Subcutaneous abdominal adipose tissue (tissue), 5 donors: ENCODE measurements around the gene NPBWR2.
"Not testable (repeated sequence)": the region's sequence is repeated elsewhere in the genome, so short reads cannot be mapped to it uniquely, and the experiment has no call there.

Experiments
- H3K27ac ChIP-seq: one replicate; pipeline ENCODE4 v1.7.0; 2013; ENCODE audit warnings: low read depth, mild to moderate bottlenecking, inconsistent platforms, low read length, moderate library complexity
- H3K27me3 ChIP-seq, 5 donors: one replicate each; pipeline ENCODE4 v1.7.0; 2013; ENCODE audit warnings: low read length in 5 of 5, inconsistent platforms in 1 of 5; ENCODE audit not compliant: control insufficient read depth in 5 of 5, insufficient read depth in 4 of 5
- H3K36me3 ChIP-seq, 5 donors: one replicate each; pipeline ENCODE4 v1.7.0; 2013; ENCODE audit warnings: low read length in 5 of 5; ENCODE audit not compliant: control insufficient read depth in 5 of 5, insufficient read depth in 5 of 5
- H3K4me1 ChIP-seq, 5 donors: one replicate each; pipeline ENCODE4 v1.7.0; 2013; ENCODE audit warnings: low read length in 5 of 5, mild to moderate bottlenecking in 3 of 5, moderate library complexity in 1 of 5; ENCODE audit not compliant: control insufficient read depth in 5 of 5, insufficient read depth in 5 of 5
- H3K4me3 ChIP-seq, 5 donors: one replicate each; pipeline ENCODE4 v1.7.0; 2013; ENCODE audit warnings: low read length in 5 of 5, low read depth in 1 of 5
- H3K9ac ChIP-seq, 5 donors: one replicate each; pipeline ENCODE4 v1.7.0; 2013; ENCODE audit warnings: low read length in 5 of 5, mild to moderate bottlenecking in 4 of 5, moderate library complexity in 3 of 5
- H3K9me3 ChIP-seq, 5 donors: one replicate each; pipeline ENCODE4 v1.7.0; 2013; ENCODE audit warnings: low read length in 5 of 5; ENCODE audit not compliant: control insufficient read depth in 5 of 5
- donor health status: healthy.
- donor health status: healthy.
- donor health status: healthy.
- donor health status: healthy.
- donor health status: healthy.

NPBWR2 gene

DNA sequence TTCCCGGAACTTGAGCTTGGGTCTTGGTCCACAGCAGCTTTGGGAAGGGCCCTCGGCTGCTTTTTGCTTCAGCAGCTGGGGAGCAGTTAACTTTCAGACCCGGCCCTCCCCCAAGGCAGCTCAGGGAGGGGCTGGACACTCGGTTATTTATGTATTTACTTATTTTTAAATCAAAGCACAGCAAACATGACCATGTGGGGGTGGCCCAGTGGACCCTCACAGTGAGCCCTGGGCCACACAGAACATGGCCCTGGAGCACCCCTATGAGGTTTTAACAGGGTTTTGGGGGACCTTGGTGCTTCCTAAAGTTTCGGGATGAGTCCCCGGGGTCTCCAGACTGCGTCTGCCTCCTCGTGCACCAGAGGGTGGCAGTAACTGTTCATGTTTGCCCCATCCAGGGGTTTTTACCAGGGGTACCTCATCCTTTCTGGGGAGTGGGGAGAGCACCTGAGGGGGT lies 26.6 kb upstream of the NPBWR2 start:
- no peak overlapping the region for H3K9ac ChIP-seq
- peaks cover 8 to 16% (median 11%) of the 10 kb centered on the region in 5 donors for H3K27me3 ChIP-seq
- H3K4me3 ChIP-seq, result no peak overlapping the region

DNA sequence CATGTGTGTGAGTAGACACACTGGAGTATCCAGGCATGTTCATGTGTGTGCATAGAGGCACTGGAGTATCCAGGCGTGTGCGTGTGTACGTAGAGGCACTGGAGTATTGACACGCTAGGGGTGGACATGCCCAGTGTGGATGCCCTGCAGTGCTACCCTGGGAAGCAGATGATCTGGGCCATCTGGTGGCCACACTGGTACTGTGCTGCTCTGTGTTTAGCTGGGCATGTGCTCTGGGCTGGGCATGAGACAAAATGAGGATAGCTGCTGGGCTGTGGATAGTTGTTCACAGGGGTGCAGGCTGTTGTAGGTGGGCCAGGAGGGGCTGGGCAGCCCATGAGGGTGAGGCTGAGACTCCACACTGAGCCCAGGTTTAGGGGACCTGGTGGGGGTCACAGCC lies 24.0 kb upstream of the NPBWR2 start:
- no peaks in the 10 kb centered on the region for H3K4me1 ChIP-seq
- H3K4me3 ChIP-seq, result no peak overlapping the region
- peaks cover 9 to 14% (median 12%) of the 10 kb centered on the region in 5 donors for H3K27me3 ChIP-seq
- no peaks in the 10 kb centered on the region for H3K36me3 ChIP-seq
- no peaks in the 10 kb centered on the region for H3K9me3 ChIP-seq
- H3K9ac ChIP-seq, result no peak overlapping the region
- H3K27ac ChIP-seq, result no peak overlapping the region

More for the DNA sequence above, 26.6 kb upstream of the NPBWR2 start:
- H3K9me3 ChIP-seq, result no peaks in the 10 kb centered on the region
- H3K4me1 ChIP-seq, result no peaks in the 10 kb centered on the region
- no peak overlapping the region for H3K27ac ChIP-seq
- H3K36me3 ChIP-seq, result no peaks in the 10 kb centered on the region

DNA sequence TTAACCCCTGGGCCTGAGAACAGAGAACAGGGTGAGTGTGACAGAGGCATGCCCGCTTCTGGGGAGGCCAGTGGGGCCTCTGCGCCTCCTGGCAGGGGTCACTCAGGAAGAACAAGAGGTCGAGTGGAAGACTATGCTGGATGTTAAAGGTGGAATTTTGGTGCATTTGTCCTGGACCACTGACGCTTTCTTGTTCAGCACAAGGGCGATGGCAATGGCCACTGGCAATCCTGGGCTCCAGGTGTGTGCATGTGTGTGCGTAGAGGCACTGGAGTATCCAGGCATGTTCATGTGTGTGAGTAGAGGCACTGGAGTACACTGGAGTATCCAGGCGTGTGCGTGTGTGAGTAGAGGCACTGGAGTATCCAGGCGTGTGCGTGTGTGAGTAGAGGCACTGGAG lies 23.5 kb upstream of the NPBWR2 start:
- H3K4me3 ChIP-seq, result no peak overlapping the region
- H3K9me3 ChIP-seq, result no peaks in the 10 kb centered on the region
- no peak overlapping the region for H3K27ac ChIP-seq
- H3K36me3 ChIP-seq, result no peaks in the 10 kb centered on the region
- H3K9ac ChIP-seq, result no peak overlapping the region
- peaks cover 9 to 14% (median 12%) of the 10 kb centered on the region in 5 donors for H3K27me3 ChIP-seq
- H3K4me1 ChIP-seq, result no peaks in the 10 kb centered on the region

GRCh38 chr20:64130271-64130670 lies 22.9 kb upstream of the NPBWR2 start:
- H3K4me3 ChIP-seq, result no peak overlapping the region
- peaks cover 9 to 14% (median 9%) of the 10 kb centered on the region in 5 donors for H3K27me3 ChIP-seq
- no peaks in the 10 kb centered on the region for H3K9me3 ChIP-seq
- no peak overlapping the region for H3K27ac ChIP-seq
- H3K9ac ChIP-seq, result no peak overlapping the region
- H3K4me1 ChIP-seq, result no peaks in the 10 kb centered on the region
- H3K36me3 ChIP-seq, result no peaks in the 10 kb centered on the region

- Histone ChIP-seq H3K27ac (no peak overlapping the region), H3K9ac (no peak overlapping the region), H3K36me3 (no peaks in the 10 kb centered on the region), H3K4me3 (no peak overlapping the region), H3K4me1 (no peaks in the 10 kb centered on the region), H3K27me3 (peaks cover 9 to 12% (median 9%) of the 10 kb centered on the region in 5 donors), H3K9me3 (no peaks in the 10 kb centered on the region)
Observed at GRCh38 chr20:64129146-64129782, 21.9 kb upstream of the NPBWR2 start.

- H3K9ac ChIP-seq, H3K27ac ChIP-seq, H3K9me3 ChIP-seq, H3K36me3 ChIP-seq, H3K4me1 ChIP-seq, H3K4me3 ChIP-seq: not testable (repeated sequence)
- peaks cover 5 to 15% (median 8%) of the 10 kb centered on the region in 5 donors for H3K27me3 ChIP-seq
Observed at GRCh38 chr20:64123517-64123916, 16.2 kb upstream of the NPBWR2 start.

DNA sequence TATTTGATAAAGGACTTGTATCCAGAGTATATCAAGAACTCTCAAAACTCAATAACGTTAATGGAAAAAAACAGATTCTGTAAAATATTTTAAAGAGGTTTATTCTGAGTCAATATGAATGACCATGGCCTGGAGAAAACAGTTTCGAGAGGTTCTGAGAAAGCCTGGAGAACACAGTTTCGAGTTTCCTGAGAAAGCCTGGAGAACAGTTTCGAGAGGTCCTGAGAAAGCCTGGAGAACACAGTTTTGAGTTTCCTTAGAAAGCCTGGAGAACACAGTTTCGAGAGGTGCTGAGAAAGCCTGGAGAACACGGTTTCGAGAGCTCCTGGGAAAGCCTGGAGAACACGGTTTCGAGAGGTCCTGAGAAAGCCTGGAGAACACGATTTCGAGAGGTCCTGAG lies 15.6 kb upstream of the NPBWR2 start:
- H3K27ac ChIP-seq, H3K9me3 ChIP-seq, H3K4me1 ChIP-seq, H3K36me3 ChIP-seq, H3K4me3 ChIP-seq, H3K9ac ChIP-seq: not testable (repeated sequence)
- peaks cover 5 to 15% (median 8%) of the 10 kb centered on the region in 5 donors for H3K27me3 ChIP-seq

- H3K4me1 ChIP-seq, result peaks cover 0 to 7% (median 5%) of the 10 kb centered on the region in 5 donors
- no peaks in the 10 kb centered on the region for H3K9me3 ChIP-seq
- H3K4me3 ChIP-seq, result no peak overlapping the region
- H3K36me3 ChIP-seq, result no peaks in the 10 kb centered on the region
- peaks cover 5 to 15% (median 8%) of the 10 kb centered on the region in 5 donors for H3K27me3 ChIP-seq
- no peak overlapping the region for H3K27ac ChIP-seq
- H3K9ac ChIP-seq, result no peak overlapping the region
Observed at GRCh38 chr20:64121586-64121985, 14.2 kb upstream of the NPBWR2 start.

DNA sequence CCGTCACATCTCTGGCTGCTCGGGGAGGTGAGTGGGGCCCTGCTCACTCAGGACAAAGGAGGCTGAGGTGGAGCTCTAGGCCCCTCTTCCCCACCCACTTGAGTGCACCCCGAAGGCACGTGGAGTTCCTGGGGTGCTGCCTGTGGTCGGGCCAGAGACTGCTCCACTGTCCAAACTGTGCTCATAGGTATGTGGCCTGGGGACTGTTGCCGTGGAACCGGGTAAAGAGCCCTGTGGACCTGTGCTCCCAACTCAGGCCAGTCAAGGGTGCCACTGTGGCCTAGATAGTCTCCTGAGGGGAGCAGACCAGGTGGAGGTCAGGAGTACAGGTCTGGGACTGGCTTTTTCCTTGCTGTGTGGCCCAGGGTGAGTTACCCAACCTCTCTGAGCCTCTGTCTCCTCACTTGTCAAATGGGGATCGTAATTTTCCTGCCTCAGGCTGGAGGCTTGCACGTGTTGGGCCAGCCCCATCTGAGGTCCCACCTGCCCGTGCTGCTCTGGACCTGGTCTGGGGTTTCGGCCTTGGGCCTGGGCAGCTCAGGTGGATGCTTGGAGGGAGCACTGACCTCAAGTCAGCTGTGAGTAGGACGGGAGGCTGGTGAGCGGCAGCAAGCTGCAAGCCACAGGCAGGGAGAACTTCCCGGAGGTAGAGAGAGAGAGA lies 12.4 kb upstream of the NPBWR2 start:
- Histone ChIP-seq H3K27me3 (peaks cover 5 to 15% (median 12%) of the 10 kb centered on the region in 5 donors), H3K4me1 (peaks cover 0 to 7% (median 5%) of the 10 kb centered on the region in 5 donors), H3K4me3 (peak overlapping the region in 3 of 5 donors; percentile 43 to 47 (median 44)), H3K9me3 (no peaks in the 10 kb centered on the region), H3K9ac (no peak overlapping the region), H3K27ac (no peak overlapping the region), H3K36me3 (no peaks in the 10 kb centered on the region)

GRCh38 chr20:64119301-64119680 lies 11.9 kb upstream of the NPBWR2 start:
- H3K27me3 ChIP-seq, result peaks cover 5 to 15% (median 12%) of the 10 kb centered on the region in 5 donors
- H3K4me3 ChIP-seq, result no peak overlapping the region
- H3K27ac ChIP-seq, result no peak overlapping the region
- H3K9me3 ChIP-seq, result no peaks in the 10 kb centered on the region
- H3K4me1 ChIP-seq, result peaks cover 0 to 7% (median 5%) of the 10 kb centered on the region in 5 donors
- no peak overlapping the region for H3K9ac ChIP-seq
- H3K36me3 ChIP-seq, result no peaks in the 10 kb centered on the region
